CD1c-positive myeloid dendritic cell (primary cell): ENCODE results near the gene LRBA.
"Not testable (repeated sequence)": the region's sequence is repeated elsewhere in the genome, so short reads cannot be mapped to it uniquely, and the experiment has no call there.

Experiments used
- DNase-seq: peaks from one replicate; pipeline ENCODE4 v3.0.0-alpha.2; 2016; ENCODE audit errors: extremely low spot score

Gene LRBA

GRCh38 chr4:150423503-150423902, 591.6 kb downstream of the LRBA start:
- DNase-seq: no peak

GRCh38 chr4:150423074-150423473, 592.0 kb downstream of the LRBA start:
- no peak for DNase-seq

GRCh38 chr4:150421612-150422011, 593.5 kb downstream of the LRBA start:
- DNase-seq: no peak

- DNase-seq: no peak
Observed at GRCh38 chr4:150419939-150420338, 595.1 kb downstream of the LRBA start.

- DNase-seq: no peak
Observed at GRCh38 chr4:150418757-150419410, 596.2 kb downstream of the LRBA start.

GRCh38 chr4:150415213-150415612, 599.9 kb downstream of the LRBA start:
- DNase-seq: no peak

GRCh38 chr4:150411520-150411919, 603.6 kb downstream of the LRBA start:
- DNase-seq: no peak

GRCh38 chr4:150402871-150403272, 612.2 kb downstream of the LRBA start:
- DNase-seq: peak; percentile 20

GRCh38 chr4:150401083-150401687, 613.9 kb downstream of the LRBA start:
- no peak for DNase-seq

GRCh38 chr4:150395872-150396271, 619.2 kb downstream of the LRBA start:
- no peak for DNase-seq

GRCh38 chr4:150394046-150394445, 621.0 kb downstream of the LRBA start:
- no peak for DNase-seq

- no peak for DNase-seq
Observed at GRCh38 chr4:150391052-150391451, 624.0 kb downstream of the LRBA start.

- no peak for DNase-seq
Observed at GRCh38 chr4:150390531-150390910, 624.6 kb downstream of the LRBA start.

- DNase-seq: no peak
Observed at GRCh38 chr4:150389896-150390530, 625.1 kb downstream of the LRBA start.

GRCh38 chr4:150387981-150388380, 627.1 kb downstream of the LRBA start:
- DNase-seq: peak; percentile 59

- not testable (repeated sequence) for DNase-seq
Observed at GRCh38 chr4:150386415-150386814, 628.7 kb downstream of the LRBA start.

- no peak for DNase-seq
Observed at GRCh38 chr4:150385606-150386005, 629.5 kb downstream of the LRBA start.

- no peak for DNase-seq
Observed at GRCh38 chr4:150384249-150384648, 630.8 kb downstream of the LRBA start.

- no peak for DNase-seq
Observed at GRCh38 chr4:150382028-150382427, 633.1 kb downstream of the LRBA start.

- no peak for DNase-seq
Observed at GRCh38 chr4:150381609-150382008, 633.5 kb downstream of the LRBA start.

- no peak for DNase-seq
Observed at GRCh38 chr4:150381036-150381435, 634.0 kb downstream of the LRBA start.

- DNase-seq: no peak
Observed at GRCh38 chr4:150379454-150379853, 635.6 kb downstream of the LRBA start.

- no peak for DNase-seq
Observed at GRCh38 chr4:150375025-150375424, 640.1 kb downstream of the LRBA start.
